Lung (tissue), 12 donors: ENCODE data around the gene LRRK1. TPM values are rescaled to one million over a fixed set of nuclear protein-coding genes. Genes with fewer than 3 reads are reported as not detected.

ENCODE experiments used
- ATAC-seq: fragments of 200-7000 bp; cut with Tn5 transposase; one replicate; pipeline ENCODE4 v1.9.1; 2020; ENCODE audit warnings: moderate number of reproducible peaks; ENCODE audit not compliant: insufficient read depth, low FRiP score
- DNase-seq, 3 donors: peaks; one replicate each; pipeline ENCODE4 v3.0.0-alpha.2; 2013 to 2017
- H3K27ac ChIP-seq, 2 donors: one replicate each; pipeline ENCODE4 v1.5.1; 2013; ENCODE audit warnings: mild to moderate bottlenecking in 2 of 2, moderate library complexity in 2 of 2, control low read depth in 1 of 2, inconsistent platforms in 1 of 2, low read depth in 1 of 2, low read length in 1 of 2
- H3K27me3 ChIP-seq, 3 donors: one replicate each; pipeline ENCODE4 v1.5.1; 2013; ENCODE audit warnings: low read length in 2 of 3; ENCODE audit not compliant: control insufficient read depth in 3 of 3, insufficient read depth in 3 of 3
- H3K36me3 ChIP-seq, 4 donors: one replicate each; pipeline ENCODE4 v1.5.1; 2013; ENCODE audit warnings: low read length in 4 of 4, mild to moderate bottlenecking in 1 of 4, moderate library complexity in 1 of 4; ENCODE audit not compliant: control insufficient read depth in 4 of 4, insufficient read depth in 4 of 4
- H3K4me1 ChIP-seq, 5 donors: one replicate each; pipeline ENCODE4 v1.5.1; 2013; ENCODE audit warnings: low read length in 5 of 5, mild to moderate bottlenecking in 2 of 5, moderate library complexity in 1 of 5; ENCODE audit not compliant: control insufficient read depth in 5 of 5, insufficient read depth in 5 of 5
- H3K4me3 ChIP-seq: one replicate; pipeline ENCODE4 v1.5.1; 2013; ENCODE audit warnings: mild to moderate bottlenecking, control low read depth, moderate library complexity
- H3K9ac ChIP-seq, 2 donors: one replicate each; pipeline ENCODE4 v1.5.1; 2013; ENCODE audit warnings: low read length in 2 of 2, control low read depth in 1 of 2; ENCODE audit not compliant: insufficient read depth in 1 of 2
- H3K9me3 ChIP-seq, 4 donors: one replicate each; pipeline ENCODE4 v1.5.1; 2013; ENCODE audit warnings: low read length in 3 of 4, mild to moderate bottlenecking in 1 of 4, moderate library complexity in 1 of 4; ENCODE audit not compliant: control insufficient read depth in 4 of 4, insufficient read depth in 3 of 4
- WGBS, 2 donors: extraction: QIAGEN DNeasy Blood & Tissue Kit; methylation state at CpG; one replicate each; pipeline ENCODE4 v1.1.7; 2013; 5-methylcytosine and 5-hydroxymethylcytosine counted together
- polyA plus RNA-seq, 2 donors: library from polyadenylated mRNA; stranded (reverse); fragments of 200-250 nt; gene quantifications; one replicate each; pipeline ENCODE4 v1.2.1, GENCODE V29; 2013
- total RNA-seq, 2 donors: library from RNA; depleted of rRNA in 1 of 2; stranded (reverse); fragments of >200 nt in 1 of 2; gene quantifications; one replicate each; pipeline ENCODE4 v1.2.1, GENCODE V29; 2014 to 2021
- TF ChIP-seq, protein P1 (sequence below): IDR thresholded peaks from 2 replicates; pipeline ENCODE4 v1.5.1; 2012; ENCODE audit warnings: mild to moderate bottlenecking; ENCODE audit errors: control extremely low read depth, extremely low read depth
- donor health status: control.
- donor health status: control.
- donor health status: Bipolar disorder and iron deficiency.
- donor health status: healthy.
- donor health status: DM: yes; HTN: yes; CAD: no.

Gene LRRK1
- total and polyA plus RNA-seq, 4 donors: 5.7 to 22.9 (median 9.7) TPM

DNA sequence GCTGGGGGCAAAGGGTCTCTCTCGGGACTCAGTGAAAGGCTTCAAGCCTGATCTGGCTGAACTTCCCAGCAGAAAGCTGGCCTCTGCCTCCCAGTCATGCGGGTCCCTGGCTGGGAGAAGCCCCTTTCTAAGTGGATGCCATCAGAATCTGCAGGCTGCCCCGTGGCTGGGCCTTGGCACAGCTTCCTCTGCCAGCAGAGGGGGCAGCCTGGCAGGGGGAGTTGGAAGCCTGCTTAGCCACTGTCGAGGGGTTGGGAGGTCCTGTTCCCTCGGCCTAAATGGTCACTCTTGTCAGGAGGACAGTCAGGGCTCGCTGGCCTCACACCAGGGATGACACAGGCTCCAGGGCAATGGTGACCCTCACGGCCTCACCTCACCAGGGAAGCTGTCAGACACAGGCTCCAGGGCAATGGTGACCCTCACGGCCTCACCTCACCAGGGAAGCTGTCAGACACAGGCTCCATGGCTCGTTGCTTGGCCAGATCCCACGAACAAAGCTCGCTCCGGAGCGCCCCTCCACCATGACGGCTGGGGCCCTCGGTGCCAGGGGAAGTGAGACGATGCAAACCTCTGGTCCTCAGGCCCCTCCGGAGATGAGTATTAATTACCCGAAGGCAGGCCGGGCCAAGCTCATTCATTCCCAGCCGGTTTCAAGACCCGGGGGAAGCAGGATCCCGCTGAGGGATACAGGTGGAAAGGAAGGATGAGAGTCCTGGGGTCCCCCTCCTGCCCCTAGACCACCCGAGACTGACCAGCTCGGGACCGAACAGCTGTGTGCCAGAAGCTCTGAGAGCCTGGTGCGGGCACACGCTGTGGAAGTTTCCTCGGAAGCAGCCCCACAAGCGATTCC lies 181.7 kb downstream of the LRRK1 start:
- Histone ChIP-seq H3K27ac (no peak overlapping the region), H3K9me3 (peaks cover 0 to 2% (median 0%) of the 10 kb centered on the region in 4 donors), H3K27me3 (no peaks in the 10 kb centered on the region), H3K4me3 (no peak overlapping the region), H3K36me3 (no peaks in the 10 kb centered on the region), H3K4me1 (peaks cover 0 to 6% (median 3%) of the 10 kb centered on the region in 5 donors), H3K9ac (no peak overlapping the region)
- ATAC-seq (no peak), DNase-seq (no peak)
- TF ChIP-seq, protein P1, sequence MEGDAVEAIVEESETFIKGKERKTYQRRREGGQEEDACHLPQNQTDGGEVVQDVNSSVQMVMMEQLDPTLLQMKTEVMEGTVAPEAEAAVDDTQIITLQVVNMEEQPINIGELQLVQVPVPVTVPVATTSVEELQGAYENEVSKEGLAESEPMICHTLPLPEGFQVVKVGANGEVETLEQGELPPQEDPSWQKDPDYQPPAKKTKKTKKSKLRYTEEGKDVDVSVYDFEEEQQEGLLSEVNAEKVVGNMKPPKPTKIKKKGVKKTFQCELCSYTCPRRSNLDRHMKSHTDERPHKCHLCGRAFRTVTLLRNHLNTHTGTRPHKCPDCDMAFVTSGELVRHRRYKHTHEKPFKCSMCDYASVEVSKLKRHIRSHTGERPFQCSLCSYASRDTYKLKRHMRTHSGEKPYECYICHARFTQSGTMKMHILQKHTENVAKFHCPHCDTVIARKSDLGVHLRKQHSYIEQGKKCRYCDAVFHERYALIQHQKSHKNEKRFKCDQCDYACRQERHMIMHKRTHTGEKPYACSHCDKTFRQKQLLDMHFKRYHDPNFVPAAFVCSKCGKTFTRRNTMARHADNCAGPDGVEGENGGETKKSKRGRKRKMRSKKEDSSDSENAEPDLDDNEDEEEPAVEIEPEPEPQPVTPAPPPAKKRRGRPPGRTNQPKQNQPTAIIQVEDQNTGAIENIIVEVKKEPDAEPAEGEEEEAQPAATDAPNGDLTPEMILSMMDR: no peak
- 93 to 95% methylated on average over 29 of the region's 29 CpGs for WGBS, 2 donors

DNA sequence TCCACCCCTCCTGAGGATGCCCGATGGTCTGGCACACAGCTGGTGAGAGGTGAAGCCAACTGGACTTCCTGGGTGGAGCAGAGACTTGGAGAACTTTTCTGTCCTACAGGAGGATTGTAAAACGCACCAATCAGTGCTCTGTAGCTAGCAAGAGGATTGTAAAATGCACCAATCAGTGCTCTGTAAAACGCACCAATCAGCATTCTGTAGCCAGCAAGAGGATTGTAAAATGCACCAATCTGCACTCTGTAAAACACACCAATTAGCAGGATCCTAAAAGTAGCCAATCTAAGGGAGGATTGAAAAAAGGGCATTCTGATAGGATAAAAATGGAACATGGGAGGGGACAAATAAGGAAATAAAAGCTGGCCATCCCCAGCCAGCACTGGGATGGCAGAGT lies 182.5 kb downstream of the LRRK1 start:
- ATAC-seq: no peak
- TF ChIP-seq, protein P1: no peak

DNA sequence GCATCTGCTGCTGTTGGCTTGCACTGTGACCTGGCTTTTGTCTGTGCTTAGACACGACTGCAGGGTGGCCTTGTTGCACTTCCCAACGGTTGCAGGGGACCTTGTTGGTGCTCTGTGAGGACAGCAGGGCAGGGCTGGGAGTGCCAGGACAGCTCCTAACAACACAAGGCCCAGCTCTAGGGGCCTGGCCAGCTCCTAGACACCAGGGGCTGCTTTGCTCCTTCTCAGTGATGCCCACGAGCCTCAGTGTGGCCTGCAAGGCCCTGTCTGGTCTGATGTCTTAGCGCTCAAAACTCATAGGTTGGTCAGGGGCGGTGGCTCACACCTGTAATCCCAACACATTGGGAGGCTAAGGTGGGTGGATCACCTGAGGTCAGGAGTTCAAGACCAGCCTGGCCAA lies 183.6 kb downstream of the LRRK1 start:
- H3K36me3 ChIP-seq: no peaks in the 10 kb centered on the region
- ATAC-seq (no peak), DNase-seq (no peak)
- H3K27ac ChIP-seq: no peak overlapping the region
- H3K9me3 ChIP-seq: peaks cover 0 to 2% (median 0%) of the 10 kb centered on the region in 4 donors
- H3K4me3 ChIP-seq: no peak overlapping the region
- TF ChIP-seq, protein P1: no peak
- no peaks in the 10 kb centered on the region for H3K27me3 ChIP-seq
- 81 to 83% methylated on average over 5 of the region's 5 CpGs for WGBS, 2 donors
- H3K9ac ChIP-seq: no peak overlapping the region
- H3K4me1 ChIP-seq: peaks cover 0 to 8% (median 4%) of the 10 kb centered on the region in 5 donors

More for the DNA sequence above, 182.5 kb downstream of the LRRK1 start:
- no peak overlapping the region for H3K4me3 ChIP-seq
- no peak for DNase-seq
- no peaks in the 10 kb centered on the region for H3K36me3 ChIP-seq
- no peak overlapping the region for H3K27ac ChIP-seq
- no peak overlapping the region for H3K9ac ChIP-seq
- peaks cover 0 to 2% (median 0%) of the 10 kb centered on the region in 4 donors for H3K9me3 ChIP-seq
- H3K4me1 ChIP-seq: peaks cover 0 to 8% (median 4%) of the 10 kb centered on the region in 5 donors
- 95% methylated on average over 3 of the region's 3 CpGs for WGBS, 2 donors
- H3K27me3 ChIP-seq: no peaks in the 10 kb centered on the region
